ENCODE measurements around the gene DMAC2.
"Not testable (repeated sequence)": the region's sequence is repeated elsewhere in the genome, so short reads cannot be mapped to it uniquely, and the experiment has no call there.

The DMAC2 gene

GRCh38 chr19:41439441-41440222, at the start of gene DMAC2:
Gene DMAC2 (minus strand): TSS chr19:41439912. CDS start chr19:41439899, 13 bp downstream.
- DNase-seq (ENCODE audit: low spot score) = peak; percentile 94

- not testable (repeated sequence) for DNase-seq (ENCODE audit: low spot score)
These were observed 47.2 kb upstream of the DMAC2 start for GRCh38 chr19:41486953-41487352.

- no peak for DNase-seq (ENCODE audit: low spot score)
These were observed 45.1 kb upstream of the DMAC2 start for GRCh38 chr19:41484822-41485221.

GRCh38 chr19:41480336-41480735, 40.6 kb upstream of the DMAC2 start:
- DNase-seq (ENCODE audit: low spot score) = no peak

- DNase-seq (ENCODE audit: low spot score) = no peak
These were observed 40.1 kb upstream of the DMAC2 start for GRCh38 chr19:41479757-41480191.

DNA sequence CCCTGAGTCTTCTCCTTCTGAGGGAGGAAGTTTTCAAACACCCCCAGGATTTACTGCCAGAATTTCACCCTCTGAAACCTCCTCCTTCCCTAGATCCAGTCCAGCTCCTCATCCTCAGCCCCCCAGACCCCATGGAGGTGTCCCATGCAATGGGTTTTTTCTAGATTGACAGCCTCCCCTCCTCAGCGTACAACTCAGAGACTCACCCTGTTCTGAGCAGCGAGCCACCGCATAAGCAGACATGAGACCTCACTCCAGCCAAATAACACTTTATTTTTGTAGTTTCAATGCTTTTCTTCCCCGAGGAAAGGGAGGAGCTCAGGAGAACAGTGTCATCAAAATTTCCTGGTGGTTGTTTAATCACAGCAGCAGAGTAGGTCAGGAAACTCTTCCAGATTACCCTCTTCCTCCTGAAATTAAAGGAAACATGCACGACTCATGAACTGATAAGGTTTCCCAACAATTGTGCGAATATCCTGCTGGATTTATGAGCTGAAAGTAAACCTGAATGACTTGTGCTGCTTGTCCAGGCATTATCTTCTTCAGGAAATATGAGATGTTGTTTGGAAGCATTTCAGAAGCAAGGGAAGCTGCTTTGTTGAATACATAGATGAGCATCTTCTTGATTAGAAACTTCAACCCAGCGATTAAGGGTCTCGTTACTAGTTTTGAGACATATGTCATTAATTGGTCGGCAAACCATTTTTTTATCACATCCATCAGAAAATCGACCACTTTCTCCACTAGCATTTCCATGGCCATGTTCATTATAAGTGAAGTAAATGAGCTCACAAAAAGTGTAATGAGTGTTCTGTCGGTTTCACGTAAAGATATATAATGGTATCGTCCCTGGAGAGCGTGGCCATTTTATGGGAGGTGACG, 39.4 kb upstream of the DMAC2 start:
- DNase-seq (ENCODE audit: low spot score) = no peak

DNA sequence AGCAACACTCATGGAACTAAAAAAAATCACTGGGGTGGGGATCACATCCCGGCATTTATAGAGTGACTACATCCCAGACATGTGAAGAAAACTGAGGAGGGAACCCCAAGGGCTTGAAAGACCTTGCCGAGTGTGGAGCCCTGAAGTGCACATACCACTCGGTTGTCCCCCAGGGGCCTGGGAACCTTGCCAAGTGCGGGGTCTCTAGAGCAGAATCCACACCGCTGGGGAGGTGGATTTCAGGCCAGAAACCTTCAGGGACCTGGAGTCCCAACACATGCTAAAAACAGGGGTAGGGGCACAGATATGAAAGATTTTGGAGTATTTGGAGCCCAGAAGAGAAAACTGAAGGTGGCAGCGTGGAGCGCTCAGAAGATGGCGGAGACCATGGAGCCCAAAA, 38.5 kb upstream of the DMAC2 start:
- no peak for DNase-seq (ENCODE audit: low spot score)

- no peak for DNase-seq (ENCODE audit: low spot score)
These were observed 36.9 kb upstream of the DMAC2 start for GRCh38 chr19:41476583-41476982.

- not testable (repeated sequence) for DNase-seq (ENCODE audit: low spot score)
These were observed 23.8 kb upstream of the DMAC2 start for GRCh38 chr19:41463257-41464256.

DNA sequence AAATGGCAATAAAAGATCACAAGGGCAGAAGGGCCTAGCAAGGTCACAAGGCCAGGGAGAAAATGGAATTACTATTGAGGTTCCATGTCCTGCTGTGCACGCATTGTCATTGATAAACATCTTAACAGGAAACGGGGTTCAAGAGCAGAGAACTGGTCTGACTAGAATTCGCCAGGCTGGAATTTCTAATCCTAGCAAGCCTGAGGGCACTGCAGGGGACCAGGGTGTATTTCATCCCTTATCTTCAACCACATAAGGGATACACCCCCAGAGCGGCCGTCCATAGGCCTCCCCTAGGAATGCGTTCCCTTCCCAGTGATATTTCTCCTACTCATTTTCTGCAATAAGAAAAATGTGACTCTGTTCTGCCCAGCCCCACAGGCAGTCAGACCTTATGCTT, 22.8 kb upstream of the DMAC2 start:
- no peak for DNase-seq (ENCODE audit: low spot score)

- peak; percentile 5 for DNase-seq (ENCODE audit: low spot score)
These were observed 17.5 kb upstream of the DMAC2 start for GRCh38 chr19:41457241-41457640.

- DNase-seq (ENCODE audit: low spot score) = no peak
These were observed 16.7 kb upstream of the DMAC2 start for GRCh38 chr19:41456342-41456918.

GRCh38 chr19:41455936-41456335, 16.2 kb upstream of the DMAC2 start:
- no peak for DNase-seq (ENCODE audit: low spot score)

- DNase-seq (ENCODE audit: low spot score) = no peak
These were observed 13.0 kb upstream of the DMAC2 start for GRCh38 chr19:41452584-41453275.

DNA sequence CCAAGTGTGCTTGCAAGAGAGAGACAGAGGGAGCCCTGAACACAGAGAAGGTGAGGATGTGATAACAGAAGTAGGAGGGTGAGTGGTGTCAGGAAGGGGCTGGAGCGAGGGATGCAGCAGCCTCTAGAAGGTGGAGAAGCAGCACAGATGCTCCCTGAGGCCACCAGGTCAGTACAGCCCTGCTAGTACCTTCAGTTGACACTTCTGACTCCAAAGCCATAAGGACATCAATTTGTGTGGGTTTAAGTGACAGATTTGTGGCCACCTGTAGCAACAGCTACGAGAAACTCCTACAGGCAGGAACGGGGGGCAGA, 10.1 kb upstream of the DMAC2 start:
- no peak for DNase-seq (ENCODE audit: low spot score)

DNA sequence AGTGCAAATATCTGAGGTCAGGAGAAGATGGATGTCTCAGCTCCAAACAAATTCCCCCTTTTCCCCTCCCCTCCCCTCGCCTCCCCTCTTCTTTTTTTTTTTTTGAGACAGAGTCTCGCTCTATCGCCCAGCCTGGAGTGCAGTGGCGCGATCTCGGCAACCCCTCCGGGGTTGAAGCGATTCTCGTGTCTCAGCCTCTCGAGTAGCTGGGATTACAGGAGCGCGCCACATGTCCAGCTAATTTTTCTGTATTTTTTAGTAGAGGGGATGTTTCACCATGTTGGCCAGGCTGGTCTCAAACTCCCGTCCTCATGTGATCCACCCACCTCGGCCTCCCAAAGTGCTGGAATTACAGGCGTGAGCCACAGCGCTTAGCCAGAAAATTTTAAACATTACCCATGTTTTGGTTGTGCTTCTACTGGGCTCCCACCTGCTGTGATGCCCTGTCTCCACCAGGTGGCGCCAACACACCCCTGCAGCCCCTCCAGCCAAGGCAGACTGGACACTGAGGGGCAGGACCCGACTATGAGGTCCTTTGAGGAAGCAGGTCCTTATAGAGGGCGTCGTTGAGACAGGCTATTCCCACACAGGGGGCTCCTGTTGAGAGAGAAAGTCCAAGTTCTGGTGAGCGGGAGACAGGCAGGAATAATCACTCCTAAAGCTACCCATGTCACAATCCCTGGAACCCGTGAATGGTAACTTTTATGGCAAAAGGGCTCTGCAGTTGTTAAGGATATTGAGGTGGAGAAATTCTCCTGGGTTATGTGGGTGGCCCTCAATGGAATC, 9.6 kb upstream of the DMAC2 start:
- DNase-seq (ENCODE audit: low spot score) = peak; percentile 66

GRCh38 chr19:41447732-41448332, 8.1 kb upstream of the DMAC2 start:
- DNase-seq (ENCODE audit: low spot score) = no peak

- no peak for DNase-seq (ENCODE audit: low spot score)
These were observed 5.9 kb upstream of the DMAC2 start for GRCh38 chr19:41445575-41445974.

GRCh38 chr19:41443813-41444455, 4.2 kb upstream of the DMAC2 start:
- no peak for DNase-seq (ENCODE audit: low spot score)

Measured in CD4-positive, alpha-beta T cell treated with Interleukin-6 at 100 ng/mL for 8 hours (primary cell).